Loucy (cell line): Measurements from ENCODE around the gene CFAP97D2.

Experiments used
- H2AFZ ChIP-seq: fragments of 200-600 bp; sonication (generic); 2 replicates; pipeline ENCODE4 v1.6.0; 2016; ENCODE audit warnings: antibody characterized with exemption, mild to moderate bottlenecking, low read length, moderate library complexity
- H3F3A ChIP-seq: fragments of 200-600 bp; 2 replicates; pipeline ENCODE4 v1.6.0; 2016; ENCODE audit warnings: antibody characterized with exemption, low read depth, mild to moderate bottlenecking
- H3K27me3 ChIP-seq: fragments of 200-600 bp; sonication (generic); 2 replicates; pipeline ENCODE4 v1.6.1; 2014; ENCODE audit warnings: low read length, mild to moderate bottlenecking; ENCODE audit not compliant: insufficient read depth, poor library complexity, severe bottlenecking
- H3K36me3 ChIP-seq: fragments of 200-600 bp; sonication (generic); 2 replicates; pipeline ENCODE4 v1.6.1; 2016; ENCODE audit warnings: low read length; ENCODE audit not compliant: insufficient read depth
- H3K4me1 ChIP-seq: fragments of 200-600 bp; sonication (generic); 2 replicates; pipeline ENCODE4 v1.5.1; 2014; ENCODE audit warnings: low read length, mild to moderate bottlenecking; ENCODE audit not compliant: insufficient read depth, poor library complexity, severe bottlenecking
- H3K4me2 ChIP-seq: fragments of 200-600 bp; sonication (generic); 2 replicates; pipeline ENCODE4 v1.6.0; 2014; ENCODE audit warnings: antibody characterized with exemption, low read length, low read depth, mild to moderate bottlenecking; ENCODE audit not compliant: poor library complexity, severe bottlenecking
- H3K4me3 ChIP-seq: fragments of 200-600 bp; sonication (generic); 2 replicates; pipeline ENCODE4 v1.5.1; 2014; ENCODE audit warnings: low read length, mild to moderate bottlenecking, mixed read lengths; ENCODE audit not compliant: poor library complexity, severe bottlenecking
- H3K79me2 ChIP-seq: fragments of 200-600 bp; sonication (generic); 2 replicates; pipeline ENCODE4 v1.6.1; 2014; ENCODE audit warnings: low read length; ENCODE audit not compliant: insufficient read depth
- H3K9ac ChIP-seq: fragments of 200-600 bp; sonication (generic); 2 replicates; pipeline ENCODE4 v1.6.0; 2014; ENCODE audit warnings: mild to moderate bottlenecking, low read depth, low read length, moderate library complexity; ENCODE audit not compliant: poor library complexity, severe bottlenecking
- H3K9me2 ChIP-seq: fragments of 200-600 bp; sonication (generic); replicated peaks from 2 replicates; pipeline ENCODE4 v1.6.1; 2016; ENCODE audit warnings: low read depth, low read length, mixed read lengths
- H3K9me3 ChIP-seq: fragments of 200-600 bp; sonication (generic); 2 replicates; pipeline ENCODE4 v1.6.1; 2014; ENCODE audit warnings: mild to moderate bottlenecking, antibody characterized with exemption, low read length, low read depth; ENCODE audit not compliant: insufficient read depth
- H4K20me1 ChIP-seq: fragments of 200-600 bp; sonication (generic); 2 replicates; pipeline ENCODE4 v1.6.0; 2014; ENCODE audit warnings: antibody characterized with exemption, low read length, mild to moderate bottlenecking; ENCODE audit not compliant: insufficient read depth, poor library complexity, severe bottlenecking
- CTCF ChIP-seq: fragments of 200-600 bp; sonication (generic); conservative IDR thresholded peaks from 2 replicates; pipeline ENCODE4 v1.5.1; 2014; ENCODE audit warnings: mild to moderate bottlenecking, antibody characterized with exemption, low read length
- EZH2phosphoT487 ChIP-seq: fragments of 200-600 bp; IDR thresholded peaks from 2 replicates; pipeline ENCODE4 v1.6.1; 2018; ENCODE audit warnings: antibody characterized with exemption, mild to moderate bottlenecking, moderate library complexity, borderline replicate concordance

Gene CFAP97D2

GRCh38 chr13:114164053-114164452, 15.0 kb upstream of the CFAP97D2 start:
- H3K9ac ChIP-seq, result no peak overlapping the region
- H3K79me2 ChIP-seq, result no peaks in the 10 kb centered on the region
- no peak for TF ChIP-seq CTCF
- no peak for TF ChIP-seq EZH2phosphoT487
- H3K27me3 ChIP-seq, result no peaks in the 10 kb centered on the region
- H3K9me2 ChIP-seq, result no peaks in the 10 kb centered on the region
- H3K36me3 ChIP-seq, result no peaks in the 10 kb centered on the region
- H3K4me3 ChIP-seq, result no peak overlapping the region
- H3K4me2 ChIP-seq, result no peak overlapping the region
- no peaks in the 10 kb centered on the region for H4K20me1 ChIP-seq
- no peak overlapping the region for H2AFZ ChIP-seq
- H3F3A ChIP-seq, result no peaks in the 10 kb centered on the region
- H3K4me1 ChIP-seq, result peaks cover 62% of the 10 kb centered on the region
- H3K9me3 ChIP-seq, result no peaks in the 10 kb centered on the region

GRCh38 chr13:114164681-114165429, 14.2 kb upstream of the CFAP97D2 start:
- Histone ChIP-seq H3K4me2 (no peak overlapping the region), H3K9ac (peak overlapping the region; percentile 17), H3K4me3 (no peak overlapping the region), H2AFZ (no peak overlapping the region), H3K79me2 (no peaks in the 10 kb centered on the region), H3F3A (no peaks in the 10 kb centered on the region), H3K36me3 (no peaks in the 10 kb centered on the region), H3K4me1 (peaks cover 58% of the 10 kb centered on the region), H3K9me3 (no peaks in the 10 kb centered on the region), H3K9me2 (no peaks in the 10 kb centered on the region), H3K27me3 (no peaks in the 10 kb centered on the region), H4K20me1 (no peaks in the 10 kb centered on the region)
- TF ChIP-seq CTCF (no peak), EZH2phosphoT487 (no peak)

GRCh38 chr13:114166381-114167131, 12.5 kb upstream of the CFAP97D2 start:
- Histone ChIP-seq H3K79me2 (no peaks in the 10 kb centered on the region), H3K4me2 (peak overlapping the region; percentile 49), H3K9ac (peak overlapping the region; percentile 17), H3F3A (no peaks in the 10 kb centered on the region), H3K36me3 (no peaks in the 10 kb centered on the region), H3K9me2 (no peaks in the 10 kb centered on the region), H3K4me3 (no peak overlapping the region), H2AFZ (no peak overlapping the region), H3K9me3 (no peaks in the 10 kb centered on the region; the same call in 1 of the 2 replicates), H3K4me1 (peaks cover 43% of the 10 kb centered on the region), H4K20me1 (no peaks in the 10 kb centered on the region), H3K27me3 (no peaks in the 10 kb centered on the region)
- no peak for TF ChIP-seq CTCF
- no peak for TF ChIP-seq EZH2phosphoT487
